ENCODE measurements around the gene TECPR1. TPM values are rescaled to one million over a fixed set of nuclear protein-coding genes. Genes with fewer than 3 reads are reported as not detected.

TECPR1 gene
- total RNA-seq, 1 donor from 2014 or later: 44.0 TPM

DNA sequence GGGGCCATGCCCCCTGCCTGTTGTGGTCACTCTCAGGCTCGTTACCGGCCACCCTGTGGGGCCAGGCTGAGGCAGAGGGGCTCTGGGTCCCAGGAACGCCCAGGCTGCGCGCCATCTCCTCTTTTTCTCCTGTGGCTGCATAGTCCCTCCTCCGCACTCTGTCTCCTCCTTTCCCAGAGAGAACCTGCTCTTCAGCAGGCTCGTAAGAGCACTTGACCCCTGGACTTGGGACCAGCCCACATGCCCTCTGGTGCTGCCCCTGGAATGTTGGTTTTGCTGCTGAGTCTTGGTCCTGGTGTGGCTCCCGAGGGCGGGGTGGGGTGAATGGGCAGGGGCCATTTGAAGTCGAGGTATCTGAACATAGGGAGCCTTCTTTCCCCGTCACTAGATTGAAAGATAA lies 47.4 kb downstream of the TECPR1 start:
- TF ChIP-seq, protein P1, sequence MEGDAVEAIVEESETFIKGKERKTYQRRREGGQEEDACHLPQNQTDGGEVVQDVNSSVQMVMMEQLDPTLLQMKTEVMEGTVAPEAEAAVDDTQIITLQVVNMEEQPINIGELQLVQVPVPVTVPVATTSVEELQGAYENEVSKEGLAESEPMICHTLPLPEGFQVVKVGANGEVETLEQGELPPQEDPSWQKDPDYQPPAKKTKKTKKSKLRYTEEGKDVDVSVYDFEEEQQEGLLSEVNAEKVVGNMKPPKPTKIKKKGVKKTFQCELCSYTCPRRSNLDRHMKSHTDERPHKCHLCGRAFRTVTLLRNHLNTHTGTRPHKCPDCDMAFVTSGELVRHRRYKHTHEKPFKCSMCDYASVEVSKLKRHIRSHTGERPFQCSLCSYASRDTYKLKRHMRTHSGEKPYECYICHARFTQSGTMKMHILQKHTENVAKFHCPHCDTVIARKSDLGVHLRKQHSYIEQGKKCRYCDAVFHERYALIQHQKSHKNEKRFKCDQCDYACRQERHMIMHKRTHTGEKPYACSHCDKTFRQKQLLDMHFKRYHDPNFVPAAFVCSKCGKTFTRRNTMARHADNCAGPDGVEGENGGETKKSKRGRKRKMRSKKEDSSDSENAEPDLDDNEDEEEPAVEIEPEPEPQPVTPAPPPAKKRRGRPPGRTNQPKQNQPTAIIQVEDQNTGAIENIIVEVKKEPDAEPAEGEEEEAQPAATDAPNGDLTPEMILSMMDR (IDR thresholded peaks at IDR 0.05; ENCODE audit: insufficient read depth, low read length, poor library complexity, severe bottlenecking): no peak
- Histone ChIP-seq H3K27me3 (ENCODE audit: control insufficient read depth, insufficient read depth, low read length) (no peaks in the 10 kb centered on the region), H3K36me3 (ENCODE audit: control insufficient read depth, insufficient read depth, low read length) (no peaks in the 10 kb centered on the region), H3K4me3 (ENCODE audit: low read depth, low read length) (no peak overlapping the region)
- no peak for DNase-seq (ENCODE audit: low read depth)

- no peaks in the 10 kb centered on the region for H3K36me3 ChIP-seq (ENCODE audit: control insufficient read depth, insufficient read depth, low read length)
- DNase-seq (ENCODE audit: low read depth): no peak
- TF ChIP-seq, protein P1 (IDR thresholded peaks at IDR 0.05; ENCODE audit: insufficient read depth, low read length, poor library complexity, severe bottlenecking): no peak
- no peaks in the 10 kb centered on the region for H3K27me3 ChIP-seq (ENCODE audit: control insufficient read depth, insufficient read depth, low read length)
- no peak overlapping the region for H3K4me3 ChIP-seq (ENCODE audit: low read depth, low read length)
These were observed 47.9 kb downstream of the TECPR1 start for GRCh38 chr7:98203964-98204605.

GRCh38 chr7:98203261-98203963 lies 48.6 kb downstream of the TECPR1 start:
- Histone ChIP-seq H3K4me3 (ENCODE audit: low read depth, low read length) (no peak overlapping the region), H3K36me3 (ENCODE audit: control insufficient read depth, insufficient read depth, low read length) (no peaks in the 10 kb centered on the region), H3K27me3 (ENCODE audit: control insufficient read depth, insufficient read depth, low read length) (no peaks in the 10 kb centered on the region)
- TF ChIP-seq, protein P1 (IDR thresholded peaks at IDR 0.05; ENCODE audit: insufficient read depth, low read length, poor library complexity, severe bottlenecking): no peak
- DNase-seq (ENCODE audit: low read depth): no peak

DNA sequence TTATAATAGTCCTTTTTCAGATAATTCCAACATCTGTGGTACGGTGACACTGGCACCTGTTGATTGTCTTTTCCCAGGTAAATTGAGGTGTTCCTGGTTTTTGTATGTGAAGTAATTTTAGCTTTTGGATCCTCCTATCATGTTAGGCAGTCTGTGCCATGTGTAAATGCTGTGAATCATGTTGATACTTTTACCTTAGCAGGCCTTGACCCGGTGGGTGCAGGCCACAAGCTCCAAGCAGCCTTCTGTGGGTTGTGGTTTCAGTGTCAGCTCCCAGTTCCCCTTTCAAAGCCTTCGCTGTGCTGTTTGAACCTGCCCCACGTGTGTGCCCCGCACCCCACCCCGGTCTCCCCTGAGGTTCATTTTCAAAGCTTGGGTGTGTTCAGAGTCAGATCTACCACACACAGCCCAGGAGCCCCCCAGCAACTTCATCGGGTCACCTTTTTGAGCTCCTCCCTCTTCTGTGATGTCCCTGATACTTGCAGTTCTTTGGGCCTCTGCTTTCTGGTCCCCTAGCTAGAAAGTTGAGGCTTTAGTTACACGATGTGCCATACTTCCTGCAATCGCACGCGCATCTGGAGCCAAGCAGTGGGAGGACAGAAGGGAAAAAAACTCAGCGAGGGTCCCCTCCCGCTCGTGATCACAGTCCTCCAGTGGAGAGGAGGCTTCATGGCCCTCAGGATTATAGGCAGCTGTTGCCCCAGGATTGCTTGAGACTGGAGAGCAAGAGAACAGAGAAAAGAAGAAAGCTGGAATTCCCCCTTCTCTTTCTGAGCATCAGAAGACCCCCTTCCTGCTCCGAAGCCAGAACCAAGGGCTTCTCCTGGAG lies 49.5 kb downstream of the TECPR1 start:
- no peaks in the 10 kb centered on the region for H3K27me3 ChIP-seq (ENCODE audit: control insufficient read depth, insufficient read depth, low read length)
- TF ChIP-seq, protein P1 (IDR thresholded peaks at IDR 0.05; ENCODE audit: insufficient read depth, low read length, poor library complexity, severe bottlenecking): no peak
- DNase-seq (ENCODE audit: low read depth): no peak
- no peaks in the 10 kb centered on the region for H3K36me3 ChIP-seq (ENCODE audit: control insufficient read depth, insufficient read depth, low read length)
- no peak overlapping the region for H3K4me3 ChIP-seq (ENCODE audit: low read depth, low read length)

GRCh38 chr7:98200364-98200763 lies 51.7 kb downstream of the TECPR1 start:
- TF ChIP-seq, protein P1 (IDR thresholded peaks at IDR 0.05; ENCODE audit: insufficient read depth, low read length, poor library complexity, severe bottlenecking): no peak
- Histone ChIP-seq H3K36me3 (ENCODE audit: control insufficient read depth, insufficient read depth, low read length) (no peaks in the 10 kb centered on the region), H3K27me3 (ENCODE audit: control insufficient read depth, insufficient read depth, low read length) (no peaks in the 10 kb centered on the region), H3K4me3 (ENCODE audit: low read depth, low read length) (no peak overlapping the region)
- DNase-seq (ENCODE audit: low read depth): no peak
